Measurements from ENCODE around the gene DIP2C.
"Not testable (repeated sequence)": the region's sequence is repeated elsewhere in the genome, so short reads cannot be mapped to it uniquely, and the experiment has no call there.

Gene DIP2C

GRCh38 chr10:689452-690371 is at the start of gene DIP2C:
DIP2C (minus strand) TSS chr10:689668; CDS start chr10:689578, 90 bp downstream.
- no peak for DNase-seq (ENCODE audit: low read depth in 3 of 3)

GRCh38 chr10:734481-734880 is 45.0 kb upstream of the DIP2C start:
- DNase-seq (ENCODE audit: low read depth in 3 of 3) = no peak

- no peak for DNase-seq (ENCODE audit: low read depth in 3 of 3)
Measured at GRCh38 chr10:733086-733485, 43.6 kb upstream of the DIP2C start.

GRCh38 chr10:729213-729612 is 39.7 kb upstream of the DIP2C start:
- no peak for DNase-seq (ENCODE audit: low read depth in 3 of 3)

- no peak for DNase-seq (ENCODE audit: low read depth in 3 of 3)
Measured at GRCh38 chr10:728603-729002, 39.1 kb upstream of the DIP2C start.

GRCh38 chr10:727162-727790 is 37.8 kb upstream of the DIP2C start:
- no peak for DNase-seq (ENCODE audit: low read depth in 3 of 3)

GRCh38 chr10:725786-726185 is 36.3 kb upstream of the DIP2C start:
- DNase-seq (ENCODE audit: low read depth in 3 of 3) = no peak

GRCh38 chr10:725302-725701 is 35.8 kb upstream of the DIP2C start:
- DNase-seq (ENCODE audit: low read depth in 3 of 3) = no peak

GRCh38 chr10:723973-724372 is 34.5 kb upstream of the DIP2C start:
- no peak for DNase-seq (ENCODE audit: low read depth in 3 of 3)

GRCh38 chr10:722281-723060 is 33.0 kb upstream of the DIP2C start:
- no peak for DNase-seq (ENCODE audit: low read depth in 3 of 3)

- no peak for DNase-seq (ENCODE audit: low read depth in 3 of 3)
Measured at GRCh38 chr10:718143-718700, 28.8 kb upstream of the DIP2C start.

- no peak for DNase-seq (ENCODE audit: low read depth in 3 of 3)
Measured at GRCh38 chr10:717458-717857, 28.0 kb upstream of the DIP2C start.

GRCh38 chr10:716821-717220 is 27.4 kb upstream of the DIP2C start:
- no peak for DNase-seq (ENCODE audit: low read depth in 3 of 3)

GRCh38 chr10:714214-714613 is 24.7 kb upstream of the DIP2C start:
- DNase-seq (ENCODE audit: low read depth in 3 of 3) = no peak

GRCh38 chr10:712575-712974 is 23.1 kb upstream of the DIP2C start:
- DNase-seq (ENCODE audit: low read depth in 3 of 3) = no peak

GRCh38 chr10:712089-712488 is 22.6 kb upstream of the DIP2C start:
- no peak for DNase-seq (ENCODE audit: low read depth in 3 of 3)

GRCh38 chr10:707861-708260 is 18.4 kb upstream of the DIP2C start:
- no peak for DNase-seq (ENCODE audit: low read depth in 3 of 3)

GRCh38 chr10:707456-707855 is 18.0 kb upstream of the DIP2C start:
- no peak for DNase-seq (ENCODE audit: low read depth in 3 of 3)

- no peak for DNase-seq (ENCODE audit: low read depth in 3 of 3)
Measured at GRCh38 chr10:703118-703517, 13.7 kb upstream of the DIP2C start.

GRCh38 chr10:700183-700582 is 10.7 kb upstream of the DIP2C start:
- DNase-seq (ENCODE audit: low read depth in 3 of 3) = not testable (repeated sequence)

- no peak for DNase-seq (ENCODE audit: low read depth in 3 of 3)
Measured at GRCh38 chr10:697097-697875, 7.8 kb upstream of the DIP2C start.

Measured in stimulated activated CD4-positive, alpha-beta T cell treated with anti-CD3 and anti-CD28 coated beads, TNF-alpha, amount 100 ng/mL, for 24 hours (primary cell).